Dermis lymphatic vessel endothelial cell (primary cell): ENCODE data around the gene LBHD2. TPM values are rescaled to one million over a fixed set of nuclear protein-coding genes. Genes with fewer than 3 reads are reported as not detected.

Source experiments
- total RNA-seq: library from RNA; depleted of rRNA; stranded (reverse); fragments of >200 nt; gene quantifications from 2 replicates; pipeline ENCODE4 v1.2.1, GENCODE V29; 2014

Gene LBHD2
- not detected in 2 replicates for total RNA-seq

GRCh38 chr14:103084021-103084919, at the start of gene LBHD2:
LBHD2 (plus strand) TSS chr14:103084210; CDS start chr14:103086013, 1,803 bp downstream.

GRCh38 chr14:103057372-103058163, 26.4 kb upstream of the LBHD2 start, which contains the start of gene CDC42BPB:
CDC42BPB (minus strand) TSS chr14:103057549; CDS start chr14:103057173, 376 bp downstream.

GRCh38 chr14:103094406-103095209, 10.6 kb downstream of the LBHD2 start, which contains the start of gene EXOC3L4:
EXOC3L4 (plus strand) TSS chr14:103094725; CDS start chr14:103100220, 5,495 bp downstream.

GRCh38 chr14:103122947-103123633, 39.1 kb downstream of the LBHD2 start, which contains the start of gene TNFAIP2:
TNFAIP2 (plus strand) TSS chr14:103123461; CDS start chr14:103126458, 2,997 bp downstream.

Other genes with a start within 250 kb of the LBHD2 start
- gene AMN, start 161.5 kb upstream of the LBHD2 start, total RNA-seq = not detected in 2 replicates
- gene CDC42BPB, start 26.7 kb upstream of the LBHD2 start, total RNA-seq = 95.8 and 102 TPM in 2 replicates
- gene EXOC3L4, start 10.5 kb downstream of the LBHD2 start, total RNA-seq = 0.09 TPM in 1 of 2 replicates, not detected in the other
- 34.4 and 79.6 TPM in 2 replicates for gene TNFAIP2, start 39.3 kb downstream of the LBHD2 start, total RNA-seq